ENCODE data around the gene DOCK8.
"Not testable (repeated sequence)": the region's sequence is repeated elsewhere in the genome, so short reads cannot be mapped to it uniquely, and the experiment has no call there.

- TF ChIP-seq REST (IDR thresholded peaks at IDR 0.05; ENCODE audit: low read depth); CTCF (IDR thresholded peaks at IDR 0.05 in 2 of 3, conservative IDR thresholded peaks at IDR 0.05 in 1 of 3; ENCODE audit: borderline replicate concordance in 1 of 3, insufficient read depth in 1 of 3, low read depth in 2 of 3, low read length in 2 of 3); EGR1 (IDR thresholded peaks at IDR 0.05; ENCODE audit: low read depth); TCF7L2 (IDR thresholded peaks at IDR 0.05; ENCODE audit: borderline replicate concordance, extremely low read depth, insufficient read depth, insufficient read length); ATF3 (IDR thresholded peaks at IDR 0.05); POLR2AphosphoS5 (IDR thresholded peaks at IDR 0.05; ENCODE audit: low read depth, low read length); POLR2A (IDR thresholded peaks at IDR 0.05; ENCODE audit: borderline replicate concordance, extremely low read depth, insufficient read depth, insufficient read length); MAX (IDR thresholded peaks at IDR 0.05); YY1 (IDR thresholded peaks at IDR 0.05; ENCODE audit: extremely low read depth, insufficient replicate concordance, low read depth, low read length); ZFX (IDR thresholded peaks at IDR 0.05): not testable (repeated sequence)
Measured at GRCh38 chr9:233708-234107, 19.0 kb downstream of the DOCK8 start.

Measured in HCT116 (cell line).